GM18909 (cell line): ENCODE data around the gene C1R.
"Not testable (repeated sequence)": the region's sequence is repeated elsewhere in the genome, so short reads cannot be mapped to it uniquely, and the experiment has no call there.

ENCODE experiments used
- ATAC-seq: cut with Tn5 transposase; IDR thresholded peaks from one replicate; pipeline ENCODE4 v1.9.1; 2021; ENCODE audit warnings: mild to moderate bottlenecking; ENCODE audit not compliant: unreplicated experiment, poor library complexity

The C1R gene

GRCh38 chr12:7046383-7047105, 45.7 kb downstream of the C1R start:
- no peak for ATAC-seq

GRCh38 chr12:7045913-7046312, 46.3 kb downstream of the C1R start:
- ATAC-seq = no peak

GRCh38 chr12:7042842-7043241, 49.4 kb downstream of the C1R start:
- ATAC-seq = no peak

- ATAC-seq = no peak
These were observed 52.8 kb downstream of the C1R start for GRCh38 chr12:7039403-7039802.

GRCh38 chr12:7038591-7038990, 53.7 kb downstream of the C1R start:
- ATAC-seq = no peak

GRCh38 chr12:7037411-7037810, 54.8 kb downstream of the C1R start:
- ATAC-seq = not testable (repeated sequence)

- no peak for ATAC-seq
These were observed 56.8 kb downstream of the C1R start for GRCh38 chr12:7035463-7035862.

GRCh38 chr12:7034464-7034863, 57.8 kb downstream of the C1R start:
- ATAC-seq = no peak

GRCh38 chr12:7032990-7033389, 59.3 kb downstream of the C1R start:
- no peak for ATAC-seq

- ATAC-seq = no peak
These were observed 60.9 kb downstream of the C1R start for GRCh38 chr12:7031306-7031705.
